Muscle layer of colon (tissue), 2 donors: ENCODE data around the gene PCDHGB2.
"Not testable (repeated sequence)": the region's sequence is repeated elsewhere in the genome, so short reads cannot be mapped to it uniquely, and the experiment has no call there.

Experiments
- H3K27ac ChIP-seq: one replicate; pipeline ENCODE4 v1.7.0; 2013; ENCODE audit warnings: low read depth, mild to moderate bottlenecking, low read length, moderate library complexity
- H3K27me3 ChIP-seq, 2 donors: one replicate each; pipeline ENCODE4 v1.7.0; 2013; ENCODE audit warnings: low read length in 2 of 2, mild to moderate bottlenecking in 2 of 2; ENCODE audit not compliant: insufficient read depth in 2 of 2, control insufficient read depth in 1 of 2
- H3K36me3 ChIP-seq: one replicate; pipeline ENCODE4 v1.7.0; 2013; ENCODE audit warnings: mild to moderate bottlenecking, low read length; ENCODE audit not compliant: insufficient read depth
- H3K4me1 ChIP-seq: one replicate; pipeline ENCODE4 v1.7.0; 2013; ENCODE audit warnings: mild to moderate bottlenecking, low read length; ENCODE audit not compliant: insufficient read depth
- H3K4me3 ChIP-seq, 2 donors: one replicate each; pipeline ENCODE4 v1.7.0; 2013; ENCODE audit warnings: low read length in 2 of 2, low read depth in 1 of 2, mild to moderate bottlenecking in 1 of 2, moderate library complexity in 1 of 2
- H3K9ac ChIP-seq: one replicate; pipeline ENCODE4 v1.7.0; 2013; ENCODE audit warnings: low read length
- H3K9me3 ChIP-seq: one replicate; pipeline ENCODE4 v1.7.0; 2013; ENCODE audit warnings: mild to moderate bottlenecking, low read length
- donor health status: abdominal sarcoma.
- donor health status: Adenocarcinoma of cecum.

PCDHGB2 gene

DNA sequence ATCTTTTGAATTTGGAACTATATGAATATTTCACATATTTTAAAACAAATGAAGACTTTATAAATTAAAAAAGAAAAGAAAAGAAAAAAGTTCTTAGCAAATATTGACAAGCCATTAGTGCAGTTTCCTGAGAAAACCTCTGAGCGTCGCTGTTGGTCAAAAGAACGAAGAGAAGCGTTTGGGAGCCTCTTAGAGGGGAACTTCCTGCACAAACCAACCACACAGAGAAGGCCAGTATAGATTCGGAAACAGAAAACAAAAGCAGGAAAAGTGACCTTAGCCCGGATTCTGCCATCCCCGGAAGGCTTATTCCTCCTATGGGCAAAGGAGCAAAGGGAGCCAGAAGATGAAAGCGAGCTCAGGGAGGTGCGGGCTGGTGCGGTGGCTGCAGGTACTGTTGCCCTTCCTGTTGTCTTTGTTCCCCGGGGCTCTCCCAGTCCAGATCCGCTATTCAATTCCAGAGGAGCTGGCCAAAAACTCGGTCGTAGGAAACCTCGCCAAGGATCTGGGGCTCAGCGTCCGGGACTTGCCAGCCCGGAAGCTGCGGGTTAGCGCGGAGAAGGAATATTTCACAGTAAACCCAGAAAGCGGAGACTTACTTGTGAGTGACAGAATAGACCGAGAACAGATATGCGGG, at the start of gene PCDHGB2:
TSS of gene PCDHGB2 (plus strand) at position 205 of the 637 bp plus-strand sequence. CDS start at position 347, 142 bp downstream.
- no peak within 1 kb of the TSS for H3K9ac ChIP-seq
- no peaks in the 10 kb centered on the region for H3K36me3 ChIP-seq
- no peak within 1 kb of the TSS for H3K27ac ChIP-seq
- no peaks in the 10 kb centered on the region for H3K4me1 ChIP-seq
- H3K9me3 ChIP-seq: peaks cover 56% of the 10 kb centered on the region
- H3K4me3 ChIP-seq: peak within 1 kb of the TSS; percentile 11 to 14
- H3K27me3 ChIP-seq: no peaks in the 10 kb centered on the region

DNA sequence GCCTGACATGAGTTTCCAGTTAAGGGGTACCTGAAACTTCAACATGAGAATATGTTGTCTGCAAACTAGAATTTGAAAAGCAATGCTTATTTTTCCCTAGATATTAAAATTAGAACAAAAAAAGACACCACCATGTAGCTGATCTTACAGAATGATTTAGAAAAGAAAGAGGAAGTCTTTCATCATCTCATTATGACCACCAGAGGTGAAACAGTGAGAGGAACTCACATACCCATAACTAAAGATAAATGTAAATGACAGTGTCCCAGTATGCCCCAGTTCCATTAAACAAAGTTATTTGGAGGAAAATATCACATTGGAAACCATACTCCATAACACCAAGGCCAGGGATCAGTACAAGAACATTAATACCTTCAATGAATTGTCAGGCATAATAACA, 46.1 kb upstream of the PCDHGB2 start:
- H3K27me3 ChIP-seq: no peaks in the 10 kb centered on the region
- H3K4me1 ChIP-seq: no peaks in the 10 kb centered on the region
- peaks cover 52% of the 10 kb centered on the region for H3K9me3 ChIP-seq
- no peak overlapping the region for H3K27ac ChIP-seq
- H3K4me3 ChIP-seq: no peak overlapping the region
- no peak overlapping the region for H3K9ac ChIP-seq
- H3K36me3 ChIP-seq: peaks cover 6% of the 10 kb centered on the region

DNA sequence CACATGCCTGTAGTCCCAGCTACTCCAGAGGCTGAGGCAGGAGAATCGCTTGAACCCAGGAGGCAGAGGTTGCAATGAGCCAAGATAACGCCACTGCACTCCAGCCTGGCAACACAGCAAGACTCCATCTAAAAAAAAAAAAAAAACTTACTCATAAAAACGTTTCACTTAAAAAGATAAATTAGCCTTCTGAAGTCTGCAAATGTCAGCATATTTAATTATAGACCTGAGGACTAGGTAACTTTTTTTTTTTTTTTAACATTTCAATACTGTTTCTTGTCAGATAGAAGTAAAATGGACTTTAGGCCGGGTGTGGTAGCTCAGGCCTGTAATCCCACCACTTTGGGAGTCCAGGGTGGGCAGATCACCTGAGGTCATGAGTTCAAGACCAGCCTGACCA, 42.8 kb upstream of the PCDHGB2 start:
- H3K36me3 ChIP-seq: peaks cover 19% of the 10 kb centered on the region
- H3K27me3 ChIP-seq, H3K4me1 ChIP-seq, H3K9ac ChIP-seq, H3K27ac ChIP-seq, H3K4me3 ChIP-seq: not testable (repeated sequence)
- H3K9me3 ChIP-seq: peaks cover 55% of the 10 kb centered on the region

DNA sequence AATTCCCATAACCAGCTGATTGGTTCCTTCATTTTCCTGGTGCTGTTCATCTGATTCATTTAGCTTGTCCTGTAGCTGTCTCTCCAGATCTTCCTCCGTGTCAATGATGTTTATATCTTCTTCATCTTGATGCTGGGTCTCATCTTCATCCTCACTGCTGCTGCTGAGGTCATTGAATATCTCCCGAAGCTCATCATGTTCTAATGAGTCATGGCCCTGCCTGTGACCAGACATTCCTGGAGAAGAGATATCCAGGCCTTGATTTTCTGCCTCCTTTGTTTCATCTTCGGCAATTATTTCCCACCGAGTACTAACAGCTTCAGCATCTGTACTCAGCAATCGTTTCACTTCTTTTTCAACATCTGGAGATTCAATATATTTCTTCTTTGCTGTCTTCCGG, 40.6 kb upstream of the PCDHGB2 start:
- Histone ChIP-seq H3K27me3 (no peaks in the 10 kb centered on the region), H3K4me3 (peak overlapping the region; percentile 98), H3K36me3 (peaks cover 19% of the 10 kb centered on the region), H3K27ac (no peak overlapping the region), H3K9me3 (peaks cover 52% of the 10 kb centered on the region), H3K4me1 (no peaks in the 10 kb centered on the region), H3K9ac (no peak overlapping the region)

DNA sequence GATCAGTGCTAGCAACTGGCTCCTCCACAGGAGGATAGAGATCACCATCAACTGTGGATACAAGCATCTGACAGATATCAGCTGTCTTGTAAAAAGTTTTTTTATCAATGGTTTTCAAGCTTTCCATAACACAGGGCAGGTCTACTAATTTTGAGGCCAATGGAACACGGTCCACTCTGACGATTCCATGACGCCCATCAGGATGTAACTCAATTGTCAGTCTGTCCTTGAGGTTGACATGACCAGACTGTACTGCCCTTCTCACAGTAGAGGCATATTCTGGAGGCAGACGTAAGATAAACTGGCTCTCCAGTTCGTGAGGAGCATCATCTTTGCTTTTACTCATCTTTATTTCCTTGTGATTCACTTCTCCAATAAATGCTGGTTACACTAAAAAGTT, 40.1 kb upstream of the PCDHGB2 start:
- Histone ChIP-seq H3K27me3 (no peaks in the 10 kb centered on the region), H3K4me1 (no peaks in the 10 kb centered on the region), H3K4me3 (peak overlapping the region; percentile 98), H3K27ac (no peak overlapping the region), H3K36me3 (peaks cover 19% of the 10 kb centered on the region), H3K9me3 (peaks cover 51% of the 10 kb centered on the region), H3K9ac (no peak overlapping the region)

DNA sequence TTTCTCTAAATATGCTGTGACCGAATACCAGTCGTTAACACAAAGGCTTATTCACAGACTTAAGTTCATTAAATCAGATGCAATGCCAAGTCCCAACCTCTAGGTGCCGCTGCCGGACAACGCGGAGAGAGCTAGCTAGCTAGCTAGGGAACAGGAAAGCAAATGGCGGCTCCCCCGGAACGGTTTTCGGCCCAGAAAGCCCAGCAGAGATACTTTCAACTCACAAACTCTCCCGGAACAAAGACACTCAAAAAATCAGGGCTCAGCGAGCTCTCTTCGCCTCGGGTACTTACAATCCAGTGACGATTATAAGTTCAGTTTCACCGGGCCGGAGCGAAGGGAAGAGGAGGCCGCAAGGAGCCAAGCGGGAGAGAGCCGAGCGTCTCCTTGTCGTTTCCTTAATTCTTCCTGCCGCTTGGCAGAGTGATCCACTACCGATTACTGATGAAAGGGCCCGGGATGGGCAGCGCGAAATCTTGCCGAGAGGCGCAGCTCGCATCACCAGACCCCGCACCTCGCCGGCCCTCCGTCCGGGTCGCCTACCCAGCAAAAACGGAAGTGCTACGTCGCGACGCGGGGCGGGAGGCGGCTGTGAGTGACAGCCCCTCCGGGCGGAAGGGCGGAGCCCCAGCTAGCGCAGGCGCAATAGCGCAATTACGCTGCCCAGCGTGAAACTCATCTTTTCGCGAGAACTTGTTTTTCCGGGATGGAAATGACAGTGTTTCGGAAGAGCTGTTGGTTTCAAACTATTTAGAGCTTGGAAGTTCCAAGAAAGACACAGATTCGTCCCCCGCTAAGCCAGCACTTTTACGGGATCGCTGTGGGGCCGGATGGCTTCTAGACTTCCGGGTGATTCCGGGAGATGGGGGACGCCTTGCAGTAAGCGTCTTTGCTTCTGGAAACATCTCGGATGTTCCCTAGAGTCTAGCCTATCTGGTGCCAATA, 39.3 kb upstream of the PCDHGB2 start, which contains the start of gene TAF7:
TSS of gene TAF7 (minus strand) at position 560 of the 945 bp plus-strand sequence. CDS start 740 bp downstream, outside the sequence.
- Histone ChIP-seq H3K27me3 (no peaks in the 10 kb centered on the region), H3K9ac (peak within 1 kb of the TSS; percentile 59), H3K27ac (peak within 1 kb of the TSS; percentile 89), H3K36me3 (peaks cover 19% of the 10 kb centered on the region), H3K4me3 (peak within 1 kb of the TSS; percentile 98), H3K9me3 (peaks cover 46% of the 10 kb centered on the region), H3K4me1 (no peaks in the 10 kb centered on the region)

DNA sequence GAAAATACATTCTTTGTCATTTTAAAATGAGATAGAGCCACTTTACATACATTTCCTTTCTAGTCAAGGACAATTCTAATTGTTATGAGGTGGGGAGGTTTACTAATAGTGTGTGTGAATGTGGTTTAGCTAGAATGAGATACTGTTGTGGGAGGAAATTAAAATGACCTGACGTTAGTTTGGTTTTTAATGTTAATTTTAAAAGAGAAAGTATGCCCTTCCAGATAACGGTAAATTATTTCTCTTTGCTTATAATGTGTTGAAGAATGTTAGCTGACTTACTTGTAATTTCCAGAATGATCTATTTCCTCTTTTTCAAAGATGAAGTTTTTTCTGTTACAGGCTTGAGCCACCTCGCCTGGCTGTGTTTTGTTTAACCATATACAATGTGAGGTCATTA, 37.5 kb upstream of the PCDHGB2 start:
- Histone ChIP-seq H3K27ac (no peak overlapping the region), H3K9ac (no peak overlapping the region), H3K4me1 (no peaks in the 10 kb centered on the region), H3K9me3 (peaks cover 37% of the 10 kb centered on the region), H3K36me3 (peaks cover 19% of the 10 kb centered on the region), H3K27me3 (no peaks in the 10 kb centered on the region), H3K4me3 (no peak overlapping the region)

DNA sequence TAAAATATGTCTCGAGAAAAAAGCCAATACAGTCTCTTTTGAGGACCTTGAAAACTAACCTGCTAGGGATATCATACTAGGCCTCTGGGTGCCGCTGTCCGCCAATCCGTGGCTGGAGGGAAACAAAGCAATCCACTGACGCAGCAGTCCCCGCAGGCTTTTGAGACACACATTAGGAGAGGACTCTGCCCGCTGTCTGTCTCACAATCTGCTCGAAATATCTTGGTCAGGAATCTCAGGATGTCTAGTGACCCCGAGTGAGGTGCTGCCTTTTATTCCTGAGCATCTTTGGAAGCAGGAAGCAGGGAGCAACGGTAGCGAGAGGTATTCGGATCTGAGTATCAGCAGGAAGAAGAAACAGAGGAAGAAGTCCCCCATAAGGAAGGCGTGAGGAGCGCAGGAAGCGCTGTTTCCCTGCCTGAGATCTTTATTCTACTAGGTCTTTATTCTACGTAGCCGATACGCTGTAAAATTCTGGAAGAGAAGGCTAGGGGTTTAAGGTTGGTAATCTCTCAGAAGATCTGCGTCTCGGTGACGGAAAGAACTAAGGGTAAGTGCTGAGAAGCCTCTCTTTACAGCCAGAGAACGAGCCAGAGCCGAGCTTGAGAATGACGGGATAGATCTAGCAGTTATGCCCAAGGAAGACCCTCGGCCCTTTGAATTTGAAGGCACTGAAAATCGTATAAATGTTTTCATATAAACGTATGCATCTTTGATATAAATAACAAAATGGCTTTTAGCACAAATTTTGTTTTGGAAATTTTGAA, 33.5 kb upstream of the PCDHGB2 start:
- Histone ChIP-seq H3K27ac (no peak overlapping the region), H3K4me1 (no peaks in the 10 kb centered on the region), H3K36me3 (no peaks in the 10 kb centered on the region), H3K9me3 (peaks cover 36% of the 10 kb centered on the region), H3K4me3 (peak overlapping the region; percentile 37 to 72), H3K27me3 (no peaks in the 10 kb centered on the region), H3K9ac (peak overlapping the region; percentile 38)

DNA sequence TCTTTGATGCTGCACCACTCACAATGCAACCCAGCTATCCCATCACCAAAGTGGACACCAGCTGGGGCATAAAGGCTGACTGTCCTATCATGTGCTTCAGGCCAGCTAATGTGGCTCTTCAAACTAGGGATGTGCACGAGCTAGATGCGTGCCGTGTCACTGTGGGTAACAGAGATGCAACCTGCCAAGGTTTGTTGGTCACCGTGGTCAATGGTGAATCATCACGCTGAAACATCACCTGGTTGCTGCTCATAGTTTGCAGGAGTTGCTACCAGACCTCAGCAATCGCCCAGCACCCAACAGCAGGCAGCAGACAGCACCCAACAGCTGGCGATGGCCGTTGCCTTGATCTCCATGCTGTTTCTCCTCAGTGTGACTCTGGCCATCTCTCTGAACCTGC, 31.6 kb upstream of the PCDHGB2 start:
- peak overlapping the region in 1 of 2 donors; percentile 28 for H3K4me3 ChIP-seq
- no peaks in the 10 kb centered on the region for H3K4me1 ChIP-seq
- H3K27me3 ChIP-seq: no peaks in the 10 kb centered on the region
- no peak overlapping the region for H3K27ac ChIP-seq
- H3K36me3 ChIP-seq: no peaks in the 10 kb centered on the region
- no peak overlapping the region for H3K9ac ChIP-seq
- H3K9me3 ChIP-seq: peaks cover 39% of the 10 kb centered on the region

DNA sequence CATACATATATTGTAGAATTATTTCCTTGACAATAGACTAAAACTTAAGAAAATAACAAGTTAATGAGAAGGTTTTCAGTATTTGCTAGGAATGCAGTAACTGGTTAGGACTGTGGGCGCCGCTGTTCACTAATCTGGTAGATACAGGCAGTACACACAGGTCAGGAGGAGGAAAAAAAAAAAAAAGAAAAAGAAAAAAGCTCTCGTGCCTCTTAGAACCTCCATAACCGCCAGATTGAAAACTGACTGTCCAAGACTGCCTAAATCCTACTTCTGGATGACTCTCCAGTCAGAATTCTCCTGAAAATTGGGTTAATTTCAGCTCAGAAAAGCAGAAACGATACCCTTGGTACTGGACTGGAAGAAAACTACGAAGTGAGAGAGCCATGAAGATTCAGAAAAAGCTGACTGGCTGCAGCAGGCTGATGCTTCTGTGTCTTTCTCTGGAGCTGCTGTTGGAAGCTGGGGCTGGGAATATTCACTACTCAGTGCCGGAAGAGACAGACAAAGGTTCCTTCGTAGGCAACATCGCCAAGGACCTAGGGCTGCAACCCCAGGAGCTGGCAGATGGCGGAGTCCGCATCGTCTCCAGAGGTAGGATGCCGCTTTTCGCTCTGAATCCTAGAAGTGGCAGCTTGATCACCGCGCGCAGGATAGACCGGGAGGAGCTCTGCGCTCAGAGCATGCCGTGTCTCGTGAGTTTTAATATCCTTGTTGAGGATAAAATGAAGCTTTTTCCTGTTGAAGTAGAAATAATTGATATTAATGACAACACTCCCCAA, 29.3 kb upstream of the PCDHGB2 start, which contains the start of gene PCDHGA1:
TSS of gene PCDHGA1 (plus strand) at position 216 of the 782 bp plus-strand sequence.
- no peaks in the 10 kb centered on the region for H3K36me3 ChIP-seq
- peaks cover 46% of the 10 kb centered on the region for H3K9me3 ChIP-seq
- H3K4me1 ChIP-seq: no peaks in the 10 kb centered on the region
- H3K27ac ChIP-seq: no peak within 1 kb of the TSS
- H3K4me3 ChIP-seq: peak within 1 kb of the TSS in 1 of 2 donors; percentile 25
- no peak within 1 kb of the TSS for H3K9ac ChIP-seq
- no peaks in the 10 kb centered on the region for H3K27me3 ChIP-seq
